Large intestine (tissue), 12 donors: ENCODE measurements around the gene NFASC. TPM values are rescaled to one million over a fixed set of nuclear protein-coding genes. Genes with fewer than 3 reads are reported as not detected.

ENCODE experiments used
- DNase-seq, 2 donors: peaks; one replicate each; pipeline versions ENCODE4 v3.0.0 to v3.0.0-alpha.2; 2013
- H3K27ac ChIP-seq: one replicate; pipeline ENCODE4 v1.5.1; 2013; ENCODE audit warnings: low read length
- H3K27me3 ChIP-seq: 2 replicates; pipeline ENCODE4 v1.6.1; 2013; ENCODE audit warnings: low read length; ENCODE audit not compliant: control insufficient read depth, insufficient read depth
- H3K36me3 ChIP-seq: 2 replicates; pipeline ENCODE4 v1.6.1; 2013; ENCODE audit warnings: low read length; ENCODE audit not compliant: control insufficient read depth, insufficient read depth
- H3K4me1 ChIP-seq: one replicate; pipeline ENCODE4 v1.6.1; 2013; ENCODE audit warnings: low read length; ENCODE audit not compliant: control insufficient read depth, insufficient read depth
- H3K4me3 ChIP-seq: one replicate; pipeline ENCODE4 v1.5.1; 2013; ENCODE audit warnings: low read length
- H3K9me3 ChIP-seq: one replicate; pipeline ENCODE4 v1.6.1; 2013; ENCODE audit warnings: mild to moderate bottlenecking, low read depth, low read length, moderate library complexity; ENCODE audit not compliant: control insufficient read depth
- WGBS: methylation state at CpG from one replicate; pipeline ENCODE4 v1.1.5; 2013; ENCODE audit warnings: low lambda C conversion rate; ENCODE audit not compliant: insufficient coverage; 5-methylcytosine and 5-hydroxymethylcytosine counted together
- long read RNA-seq, 11 donors: transcript quantifications; one replicate each; lab custom pipeline, GENCODE V29; 2026
- polyA plus RNA-seq: library from polyadenylated mRNA; unstranded; fragments of 120-200 nt; gene quantifications from one replicate; pipeline ENCODE4 v1.2.1, GENCODE V29; 2013

The NFASC gene
- 10.1 TPM for polyA plus RNA-seq
- long read RNA-seq, donor 1, result 0 reads
- long read RNA-seq, donor 2, result 0 reads
- long read RNA-seq, donor 3, result 0 reads
- long read RNA-seq, donor 4, result 0 reads
- long read RNA-seq, donor 5, result 0 reads
- long read RNA-seq, donor 6, result 0 reads
- long read RNA-seq, donor 7, result 0 reads
- long read RNA-seq, donor 8, result 0 reads
- long read RNA-seq, donor 9, full-length matches to known transcripts, result 1 of 1 reads
- long read RNA-seq, donor 9, partial matches to known transcripts, result 0 of 1 reads
- long read RNA-seq, donor 9, other reads (novel, unspliced or antisense), result 0 of 1 reads
- long read RNA-seq, donor 10, full-length matches to known transcripts, result 1 of 1 reads
- long read RNA-seq, donor 10, partial matches to known transcripts, result 0 of 1 reads
- long read RNA-seq, donor 10, other reads (novel, unspliced or antisense), result 0 of 1 reads
- long read RNA-seq, donor 11, result 0 reads

GRCh38 chr1:204870160-204870912, at the start of gene NFASC:
NFASC (plus strand) TSS chr1:204870862; CDS start chr1:204944316, 73,454 bp downstream.
- no peak for DNase-seq
- Histone ChIP-seq H3K27ac (no peak within 1 kb of the TSS), H3K4me3 (no peak within 1 kb of the TSS), H3K36me3 (no peaks in the 10 kb centered on the region), H3K27me3 (peaks cover 3% of the 10 kb centered on the region), H3K9me3 (no peaks in the 10 kb centered on the region), H3K4me1 (no peaks in the 10 kb centered on the region)
- WGBS, result 90% methylated on average over 2 of the region's 19 CpGs

DNA sequence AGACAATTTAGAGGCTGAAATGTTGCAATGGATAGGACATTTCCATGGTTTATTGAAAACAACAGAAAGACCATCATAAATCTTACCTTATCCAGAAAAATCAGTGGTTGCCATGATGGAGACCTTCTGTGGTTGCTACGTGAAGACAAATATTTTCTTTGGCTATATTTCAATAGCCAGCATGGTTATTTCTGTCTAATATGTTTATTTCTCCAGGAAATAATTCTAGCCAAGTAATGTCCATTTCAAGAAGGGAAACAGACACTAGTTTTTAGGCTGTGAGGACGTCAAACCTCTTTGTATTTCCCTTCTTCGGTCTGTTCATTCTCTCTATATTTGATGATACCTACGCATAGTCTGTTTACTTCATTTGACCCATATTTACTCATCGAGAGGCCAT, 49.2 kb upstream of the NFASC start:
- H3K27me3 ChIP-seq, result peaks cover 10% of the 10 kb centered on the region
- H3K27ac ChIP-seq, result no peak overlapping the region
- peaks cover 2% of the 10 kb centered on the region for H3K9me3 ChIP-seq
- no peaks in the 10 kb centered on the region for H3K36me3 ChIP-seq
- H3K4me1 ChIP-seq, result no peaks in the 10 kb centered on the region
- WGBS, result 80% methylated on average over 1 of the region's 5 CpGs
- no peak for DNase-seq
- no peak overlapping the region for H3K4me3 ChIP-seq

DNA sequence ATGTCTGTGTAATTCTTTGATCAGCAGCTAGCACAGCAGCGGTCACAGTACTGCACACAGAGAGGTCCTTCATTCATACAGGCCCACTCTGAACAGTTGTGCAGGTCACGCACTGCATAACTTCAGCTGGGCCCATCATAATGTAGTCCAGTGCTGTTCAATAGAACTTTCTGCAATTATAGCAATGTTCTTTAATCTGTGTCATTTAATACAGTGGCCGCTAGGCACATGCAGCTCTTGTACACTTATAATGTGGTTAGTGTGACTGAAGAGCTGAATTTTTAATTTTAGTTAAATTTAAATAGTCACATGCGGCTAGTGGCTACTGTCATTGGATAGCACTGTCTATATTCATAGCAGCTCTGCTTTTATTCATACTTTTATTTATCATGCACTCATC, 48.7 kb upstream of the NFASC start:
- no CpG with 5 or more reads among the region's 4 CpGs for WGBS
- Histone ChIP-seq H3K4me1 (no peaks in the 10 kb centered on the region), H3K36me3 (no peaks in the 10 kb centered on the region), H3K27ac (no peak overlapping the region), H3K4me3 (no peak overlapping the region), H3K9me3 (no peaks in the 10 kb centered on the region), H3K27me3 (peaks cover 11% of the 10 kb centered on the region)
- DNase-seq, result no peak

DNA sequence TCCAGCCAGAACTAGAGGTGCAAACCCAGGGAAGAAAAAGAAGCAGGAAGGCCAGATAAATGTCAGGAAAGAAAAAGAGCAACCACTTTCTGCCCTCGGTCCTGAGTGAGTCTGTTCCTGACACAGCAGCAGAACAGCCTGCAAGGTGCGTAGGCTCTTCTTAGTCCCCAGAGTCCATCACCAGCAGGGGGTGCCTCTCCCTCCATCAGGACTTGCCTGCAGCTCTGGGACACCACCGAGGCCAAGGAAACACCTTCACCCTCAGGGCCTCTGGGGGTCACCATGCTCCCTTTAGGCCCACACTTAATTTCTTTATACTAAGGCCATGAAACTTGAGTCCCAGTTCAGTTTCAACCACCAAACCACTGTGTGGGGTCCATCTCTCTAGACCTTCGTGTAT, 43.7 kb upstream of the NFASC start:
- DNase-seq, result no peak

GRCh38 chr1:204828352-204828850, 42.3 kb upstream of the NFASC start:
- no peak overlapping the region for H3K27ac ChIP-seq
- H3K4me1 ChIP-seq, result peaks cover 3% of the 10 kb centered on the region
- no CpG with 5 or more reads among the region's 53 CpGs for WGBS
- DNase-seq, result peak; percentile 58 to 73
- H3K27me3 ChIP-seq, result peaks cover 47% of the 10 kb centered on the region
- no peaks in the 10 kb centered on the region for H3K9me3 ChIP-seq
- H3K4me3 ChIP-seq, result peak overlapping the region; percentile 33
- H3K36me3 ChIP-seq, result no peaks in the 10 kb centered on the region

More for the DNA sequence above, 43.7 kb upstream of the NFASC start:
- Histone ChIP-seq H3K9me3 (no peaks in the 10 kb centered on the region), H3K27me3 (peaks cover 47% of the 10 kb centered on the region), H3K27ac (no peak overlapping the region), H3K4me1 (peaks cover 3% of the 10 kb centered on the region), H3K4me3 (no peak overlapping the region), H3K36me3 (no peaks in the 10 kb centered on the region)
- WGBS, result no CpG with 5 or more reads among the region's 4 CpGs

- WGBS, result 13% methylated on average over 2 of the region's 6 CpGs
- Histone ChIP-seq H3K9me3 (no peaks in the 10 kb centered on the region), H3K4me1 (peaks cover 3% of the 10 kb centered on the region), H3K4me3 (peak overlapping the region; percentile 33), H3K27ac (no peak overlapping the region), H3K36me3 (no peaks in the 10 kb centered on the region), H3K27me3 (peaks cover 48% of the 10 kb centered on the region)
- DNase-seq, result no peak
These were observed 41.4 kb upstream of the NFASC start for GRCh38 chr1:204829133-204829825.

DNA sequence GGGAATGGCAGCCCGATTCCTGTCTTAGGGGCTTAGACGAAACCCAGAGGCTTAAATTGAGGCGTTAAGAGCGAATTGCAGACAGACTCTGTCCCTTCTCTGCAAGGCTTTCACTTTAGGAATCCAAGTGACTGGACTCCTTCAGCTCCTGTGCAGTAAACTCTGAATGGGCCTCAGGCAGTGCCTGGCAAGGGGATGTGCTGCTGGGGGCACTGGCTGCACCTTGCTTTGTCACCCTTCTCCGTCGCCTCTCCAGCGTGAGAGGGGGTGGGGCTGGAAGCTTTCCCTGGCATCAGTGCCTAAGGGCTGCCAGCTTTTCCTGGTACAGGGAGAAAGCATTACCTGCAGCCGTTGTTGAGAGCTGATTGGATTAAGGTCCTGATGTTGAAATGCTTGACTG, 39.9 kb upstream of the NFASC start:
- no CpG with 5 or more reads among the region's 8 CpGs for WGBS
- peaks cover 49% of the 10 kb centered on the region for H3K27me3 ChIP-seq
- no peak for DNase-seq
- no peaks in the 10 kb centered on the region for H3K9me3 ChIP-seq
- peaks cover 3% of the 10 kb centered on the region for H3K4me1 ChIP-seq
- no peak overlapping the region for H3K27ac ChIP-seq
- no peaks in the 10 kb centered on the region for H3K36me3 ChIP-seq
- no peak overlapping the region for H3K4me3 ChIP-seq

DNA sequence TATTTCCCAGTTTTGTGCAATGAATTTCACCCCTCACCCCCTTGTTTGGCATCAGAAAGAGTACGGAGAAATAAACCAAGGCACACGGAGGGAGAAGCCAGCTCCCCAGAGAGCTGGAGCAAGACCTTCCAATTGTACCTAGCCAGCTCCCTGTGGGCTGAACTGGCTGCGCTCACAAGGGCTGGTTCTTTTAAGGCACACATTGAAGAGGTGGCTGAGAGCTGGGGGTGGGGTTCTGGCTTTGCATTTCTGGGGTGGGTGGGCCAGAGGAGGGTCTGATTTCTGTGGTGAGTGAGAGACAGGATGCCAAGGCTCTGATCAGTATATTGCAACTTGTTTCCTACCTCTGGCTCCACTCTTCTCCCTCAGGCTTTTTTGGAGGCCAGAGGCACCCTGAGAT, 39.5 kb upstream of the NFASC start:
- H3K4me1 ChIP-seq, result peaks cover 3% of the 10 kb centered on the region
- no peak overlapping the region for H3K4me3 ChIP-seq
- WGBS, result no CpG with 5 or more reads among the region's 3 CpGs
- no peaks in the 10 kb centered on the region for H3K36me3 ChIP-seq
- DNase-seq, result no peak
- no peak overlapping the region for H3K27ac ChIP-seq
- no peaks in the 10 kb centered on the region for H3K9me3 ChIP-seq
- peaks cover 49% of the 10 kb centered on the region for H3K27me3 ChIP-seq

- Histone ChIP-seq H3K4me3 (no peak overlapping the region), H3K36me3 (no peaks in the 10 kb centered on the region), H3K27ac (no peak overlapping the region), H3K9me3 (no peaks in the 10 kb centered on the region), H3K27me3 (peaks cover 25% of the 10 kb centered on the region), H3K4me1 (no peaks in the 10 kb centered on the region)
- WGBS, result 17% methylated on average over 1 of the region's 5 CpGs
- DNase-seq, result no peak
These were observed 36.3 kb upstream of the NFASC start for GRCh38 chr1:204834336-204834735.

DNA sequence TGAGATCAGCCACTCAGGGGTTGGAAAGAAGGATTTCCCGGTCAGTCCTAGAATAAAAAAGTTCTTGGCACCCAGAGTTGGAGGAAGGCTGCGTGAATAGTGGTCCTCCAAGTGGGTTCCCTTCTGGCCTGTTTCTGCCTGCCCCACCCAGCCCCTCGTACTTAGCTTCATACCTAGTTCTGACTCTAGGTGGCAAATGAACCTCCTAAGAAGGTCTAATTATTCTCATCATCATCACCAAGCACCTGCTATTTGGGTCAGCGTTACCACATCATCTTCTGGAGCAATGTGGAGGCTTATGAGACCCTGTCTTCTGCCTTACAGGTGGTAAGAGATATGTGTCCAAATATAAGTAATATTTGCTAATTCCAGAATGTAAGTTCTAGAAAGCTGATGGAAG, 35.9 kb upstream of the NFASC start:
- no peak for DNase-seq
- H3K4me3 ChIP-seq, result no peak overlapping the region
- no CpG with 5 or more reads among the region's 4 CpGs for WGBS
- H3K27ac ChIP-seq, result no peak overlapping the region
- no peaks in the 10 kb centered on the region for H3K9me3 ChIP-seq
- H3K27me3 ChIP-seq, result peaks cover 21% of the 10 kb centered on the region
- no peaks in the 10 kb centered on the region for H3K36me3 ChIP-seq
- no peaks in the 10 kb centered on the region for H3K4me1 ChIP-seq
